ENCODE measurements around the gene FOSB. TPM values are rescaled to one million over a fixed set of nuclear protein-coding genes. Genes with fewer than 3 reads are reported as not detected.

The FOSB gene
- total and polyA plus RNA-seq, 9 of the 15 experiments (the other 6 are each of a cell fraction or from before 2014, with no cell fraction given): 0.11 to 2.7 (median 0.73) TPM

GRCh38 chr19:45498411-45499195 lies 30.8 kb downstream of the FOSB start, which contains the start of gene PPM1N (continued):
- TF ChIP-seq PRDM10 (IDR thresholded peaks at IDR 0.05; ENCODE audit: partially characterized antibody) (no peak), HNRNPK (IDR thresholded peaks at IDR 0.05; ENCODE audit: low read depth, low read length, poor library complexity, severe bottlenecking) (no peak), POLR2G (IDR thresholded peaks at IDR 0.05; ENCODE audit: low read depth, low read length) (peak; percentile 56; the same call in 1 of the 2 replicates), MXI1 (IDR thresholded peaks at IDR 0.05; ENCODE audit: low read depth, low read length) (no peak), ZBTB11 (CRISPR knock-in tag; IDR thresholded peaks at IDR 0.05) (no peak), MAZ (CRISPR knock-in tag; conservative IDR thresholded peaks at IDR 0.05 in 1 of 2, IDR thresholded peaks at IDR 0.05 in 1 of 2) (0 out of 4 replicates have a peak, but pooled peaks of 1 of the 2 experiments have one; percentile 23), ZBTB17 (CRISPR knock-in tag; IDR thresholded peaks at IDR 0.05) (no peak), VEZF1 (CRISPR knock-in tag; IDR thresholded peaks at IDR 0.05) (peak; percentile 54), MCM5 (IDR thresholded peaks at IDR 0.05; ENCODE audit: low read depth) (no peak), ZFPM2 (CRISPR knock-in tag; IDR thresholded peaks at IDR 0.05) (no peak), ZNF76 (CRISPR knock-in tag; IDR thresholded peaks at IDR 0.05; ENCODE audit: borderline replicate concordance) (no peak)
- TF ChIP-seq, protein P1, sequence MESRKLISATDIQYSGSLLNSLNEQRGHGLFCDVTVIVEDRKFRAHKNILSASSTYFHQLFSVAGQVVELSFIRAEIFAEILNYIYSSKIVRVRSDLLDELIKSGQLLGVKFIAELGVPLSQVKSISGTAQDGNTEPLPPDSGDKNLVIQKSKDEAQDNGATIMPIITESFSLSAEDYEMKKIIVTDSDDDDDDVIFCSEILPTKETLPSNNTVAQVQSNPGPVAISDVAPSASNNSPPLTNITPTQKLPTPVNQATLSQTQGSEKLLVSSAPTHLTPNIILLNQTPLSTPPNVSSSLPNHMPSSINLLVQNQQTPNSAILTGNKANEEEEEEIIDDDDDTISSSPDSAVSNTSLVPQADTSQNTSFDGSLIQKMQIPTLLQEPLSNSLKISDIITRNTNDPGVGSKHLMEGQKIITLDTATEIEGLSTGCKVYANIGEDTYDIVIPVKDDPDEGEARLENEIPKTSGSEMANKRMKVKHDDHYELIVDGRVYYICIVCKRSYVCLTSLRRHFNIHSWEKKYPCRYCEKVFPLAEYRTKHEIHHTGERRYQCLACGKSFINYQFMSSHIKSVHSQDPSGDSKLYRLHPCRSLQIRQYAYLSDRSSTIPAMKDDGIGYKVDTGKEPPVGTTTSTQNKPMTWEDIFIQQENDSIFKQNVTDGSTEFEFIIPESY (CRISPR knock-in tag; IDR thresholded peaks at IDR 0.05): peak; percentile 98
- TF ChIP-seq, protein P2, sequence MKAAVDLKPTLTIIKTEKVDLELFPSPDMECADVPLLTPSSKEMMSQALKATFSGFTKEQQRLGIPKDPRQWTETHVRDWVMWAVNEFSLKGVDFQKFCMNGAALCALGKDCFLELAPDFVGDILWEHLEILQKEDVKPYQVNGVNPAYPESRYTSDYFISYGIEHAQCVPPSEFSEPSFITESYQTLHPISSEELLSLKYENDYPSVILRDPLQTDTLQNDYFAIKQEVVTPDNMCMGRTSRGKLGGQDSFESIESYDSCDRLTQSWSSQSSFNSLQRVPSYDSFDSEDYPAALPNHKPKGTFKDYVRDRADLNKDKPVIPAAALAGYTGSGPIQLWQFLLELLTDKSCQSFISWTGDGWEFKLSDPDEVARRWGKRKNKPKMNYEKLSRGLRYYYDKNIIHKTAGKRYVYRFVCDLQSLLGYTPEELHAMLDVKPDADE (conservative IDR thresholded peaks at IDR 0.05; ENCODE audit: control insufficient read depth, low read depth, low read length): 0 out of 2 replicates have a peak, but pooled peaks have one; percentile 13
